Left colon (tissue), 2 donors: ENCODE measurements around the gene PRLH. TPM values are rescaled to one million over a fixed set of nuclear protein-coding genes. Genes with fewer than 3 reads are reported as not detected.
A peak's percentile ranks its signal among the peaks of the same experiment; 100 is the strongest.

Source experiments
- ATAC-seq: fragments of 200-7000 bp; cut with Tn5 transposase; one replicate; pipeline ENCODE4 v1.9.1; 2020; ENCODE audit warnings: mild to moderate bottlenecking, moderate library complexity
- DNase-seq, 2 donors: peaks; one replicate each; pipeline ENCODE4 v3.0.0-alpha.2; 2020
- intact Hi-C, 2 donors: fragments of 100-400 bp; cut with DNase I in 1 of 2; cut with micrococcal nuclease in 1 of 2; formaldehyde crosslinking; loops; one replicate each; pipeline versions ENCODE4 v1.11.2 to v1.14.0; 2022; cut with DNase I, micrococcal nuclease
- total RNA-seq, 2 donors: library from RNA; stranded (reverse); fragmentation: NEBNext Ultra II Directional; extraction: Animal tissue kit (Norgen Biotek cat#: 25700); gene quantifications; one replicate each; pipeline ENCODE4 v1.2.1, GENCODE V29; 2021
- donor health status: DM: no; HTN: no; CAD: no.
- donor health status: DM: yes; HTN: yes; CAD: no.

The PRLH gene
- total RNA-seq, 2 donors from 2014 or later = not detected

DNA sequence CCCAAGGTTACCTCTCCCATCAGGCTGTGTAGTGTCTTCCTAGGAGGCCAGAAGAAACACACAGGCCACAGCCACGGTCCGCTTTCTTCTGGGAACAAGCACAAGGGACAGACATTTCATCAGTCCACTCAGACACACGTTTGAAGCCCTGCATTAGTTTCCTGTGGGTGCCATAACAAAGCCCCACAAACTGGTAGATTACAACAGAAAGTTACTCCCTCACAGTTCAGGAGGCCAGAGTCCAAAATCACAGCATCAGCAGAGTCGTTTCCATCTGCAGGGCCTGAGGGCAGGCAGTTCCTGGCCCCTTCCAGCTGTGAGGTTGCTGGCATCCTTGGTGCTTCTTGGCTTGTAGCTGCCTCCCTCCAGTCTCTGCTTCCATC, 8.8 kb upstream of the PRLH start:
- DNase-seq (no peak), ATAC-seq (no peak)
- intact Hi-C loops = no loop called here

DNA sequence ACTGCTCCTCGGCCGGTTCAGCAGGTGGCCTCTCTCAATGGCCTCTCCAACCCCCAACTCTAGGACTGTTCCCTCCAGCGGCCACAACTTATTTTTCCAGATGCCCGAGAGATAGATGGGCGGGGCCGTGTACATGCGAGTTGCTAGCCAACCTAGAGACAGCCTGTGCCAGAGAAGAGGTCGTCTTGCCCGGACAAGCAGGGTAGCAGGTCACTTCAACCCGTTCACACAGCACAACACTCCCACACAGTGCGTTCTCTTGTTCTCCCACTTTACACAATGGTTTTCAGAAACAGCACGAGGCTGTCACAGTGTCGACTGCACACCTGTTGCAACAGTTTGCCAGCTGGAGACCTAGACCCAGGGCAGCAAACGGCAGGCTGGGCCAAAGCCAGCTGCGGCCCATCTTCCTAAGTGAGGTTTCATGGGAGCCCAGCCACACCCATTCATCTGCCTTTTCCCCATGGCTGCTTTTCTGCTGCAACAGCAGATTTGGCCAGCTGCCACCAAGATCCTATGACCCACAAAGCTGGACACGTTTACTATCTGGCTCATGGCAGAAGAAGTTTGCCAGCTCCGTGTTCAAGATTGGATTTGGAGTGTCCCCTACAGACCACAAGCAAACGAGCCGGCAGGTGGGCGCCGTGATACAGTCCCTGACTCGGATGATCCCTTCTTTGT, 7.3 kb upstream of the PRLH start:
- peak; percentile 69 to 70 for DNase-seq
- peak; percentile 57 for ATAC-seq
- intact Hi-C loops = no loop called here

DNA sequence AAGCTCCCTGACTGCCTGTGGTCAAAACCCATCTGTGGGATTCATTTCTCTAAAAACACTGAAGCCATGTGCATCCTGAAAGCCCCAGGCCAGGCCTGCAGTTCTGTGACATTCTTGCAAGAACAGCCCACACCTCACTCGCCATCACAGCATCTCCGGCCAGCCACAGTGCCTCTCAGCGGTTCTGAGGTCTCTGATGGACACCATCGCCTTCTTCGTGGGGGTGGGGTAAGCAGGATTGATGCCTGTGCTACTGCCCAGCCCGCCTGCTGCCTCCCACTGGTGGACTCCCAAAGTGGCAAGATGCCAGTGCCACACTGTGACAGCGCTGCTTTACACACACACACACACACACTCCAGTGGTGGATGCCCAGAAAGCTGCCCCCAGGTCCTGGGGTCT, 5.2 kb upstream of the PRLH start:
- DNase-seq (no peak), ATAC-seq (no peak)
- intact Hi-C loops = no loop called here

DNA sequence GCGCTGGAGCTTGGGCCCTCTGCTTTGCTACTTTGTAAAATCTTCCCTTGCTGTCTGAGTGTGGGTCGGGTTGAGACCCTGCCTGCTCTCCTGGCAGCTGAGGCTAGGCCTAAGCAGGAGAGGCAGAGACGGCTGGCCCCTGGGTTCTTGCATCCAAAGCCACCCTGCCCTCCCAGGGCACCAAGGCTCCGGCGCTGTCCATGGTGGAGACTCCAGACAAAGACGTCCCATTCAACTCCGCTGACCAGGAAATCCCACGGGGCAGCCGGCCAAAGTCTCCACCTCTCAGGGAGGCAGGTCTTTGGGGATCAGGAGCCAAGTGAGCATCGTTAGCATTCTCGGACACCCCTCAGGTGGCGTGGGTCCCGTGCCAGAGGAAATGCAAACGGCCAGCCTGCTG, 2.6 kb upstream of the PRLH start:
- intact Hi-C loops = no loop called here
- peak; percentile 36 for ATAC-seq
- DNase-seq = no peak

DNA sequence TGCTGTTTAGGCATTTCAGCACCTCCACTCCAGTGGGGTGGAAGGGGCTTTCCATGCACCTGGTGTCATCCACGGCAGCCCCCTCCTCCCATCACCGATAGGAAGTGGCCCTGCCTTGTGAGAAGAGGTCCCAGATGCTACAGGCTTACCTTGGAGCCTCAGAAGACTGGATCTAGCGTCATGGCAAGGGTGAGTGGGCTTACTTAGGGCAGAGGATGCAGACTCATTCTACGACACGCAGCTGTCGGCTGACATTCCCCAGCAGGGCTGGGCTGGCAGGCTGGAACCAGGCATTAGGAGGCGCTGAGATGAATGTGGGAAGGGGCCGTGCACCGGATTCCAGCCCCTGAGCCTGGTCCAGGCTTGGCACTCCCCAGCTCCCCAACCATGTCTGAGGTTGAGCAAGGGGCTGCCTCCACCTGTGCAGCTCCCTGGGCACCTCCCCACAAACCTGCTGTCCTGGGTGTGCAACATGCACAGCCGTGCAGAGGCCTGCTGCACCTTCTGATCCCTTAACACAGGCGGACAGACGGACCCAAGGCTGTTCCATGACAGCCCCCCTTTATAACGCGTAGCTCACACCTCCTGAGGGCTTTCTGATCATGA, 1.7 kb upstream of the PRLH start:
- no peak for DNase-seq
- intact Hi-C loops = no loop called here

DNA sequence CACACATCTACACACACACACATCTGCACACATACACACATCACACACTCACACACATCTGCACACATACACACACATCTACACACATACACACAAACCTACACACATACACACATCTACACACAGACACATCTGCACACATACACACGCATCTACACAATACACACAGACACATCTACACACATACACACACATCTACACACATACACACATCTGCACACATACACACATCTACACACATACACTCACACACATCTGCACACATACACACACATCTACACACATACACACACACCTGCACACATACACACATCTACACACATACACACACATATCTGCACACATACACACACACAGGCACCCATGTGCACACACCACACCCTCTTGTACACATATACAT, 400 bp upstream of the PRLH start:
- intact Hi-C loops = no loop called here
- ATAC-seq (no peak), DNase-seq (no peak)

More for the DNA sequence above, 1.7 kb upstream of the PRLH start:
- no peak for ATAC-seq

DNA sequence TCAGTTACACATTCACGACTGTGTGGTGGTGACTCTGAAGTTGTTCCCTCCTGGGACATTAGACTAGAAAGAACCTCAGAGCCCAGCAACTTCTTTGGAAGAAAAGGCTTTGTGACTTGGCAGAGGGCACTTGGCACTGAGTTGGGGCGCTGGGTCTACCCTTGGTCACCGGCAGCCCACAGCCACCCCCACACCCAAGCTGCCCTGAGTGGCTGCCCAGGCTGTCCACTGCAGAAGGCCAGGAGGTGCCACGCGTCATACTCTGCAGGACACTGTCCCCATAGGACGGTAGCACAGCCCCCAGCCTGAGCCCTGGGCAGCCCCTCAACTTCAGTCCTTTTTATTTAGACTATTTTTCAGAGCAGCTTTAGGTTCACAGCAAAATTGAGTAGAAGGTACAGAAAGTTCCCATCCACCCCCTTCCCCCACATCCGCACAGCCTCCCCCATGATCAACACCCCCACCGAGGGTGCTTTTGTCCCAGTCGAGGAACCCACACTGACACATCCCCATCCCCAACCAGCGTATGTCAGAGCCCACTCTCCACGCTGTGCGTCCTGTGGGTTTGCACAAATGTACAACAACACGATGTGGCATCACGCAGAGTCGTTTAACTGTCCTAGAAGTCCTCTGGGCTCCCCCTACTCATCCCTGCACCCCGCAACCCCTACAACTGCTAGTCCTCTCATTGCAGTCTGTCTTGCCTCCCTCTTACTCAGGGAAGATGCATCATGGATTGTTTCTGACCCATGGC, 1.1 kb downstream of the PRLH start:
- DNase-seq = no peak
- ATAC-seq = no peak
- intact Hi-C loops = no loop called here

DNA sequence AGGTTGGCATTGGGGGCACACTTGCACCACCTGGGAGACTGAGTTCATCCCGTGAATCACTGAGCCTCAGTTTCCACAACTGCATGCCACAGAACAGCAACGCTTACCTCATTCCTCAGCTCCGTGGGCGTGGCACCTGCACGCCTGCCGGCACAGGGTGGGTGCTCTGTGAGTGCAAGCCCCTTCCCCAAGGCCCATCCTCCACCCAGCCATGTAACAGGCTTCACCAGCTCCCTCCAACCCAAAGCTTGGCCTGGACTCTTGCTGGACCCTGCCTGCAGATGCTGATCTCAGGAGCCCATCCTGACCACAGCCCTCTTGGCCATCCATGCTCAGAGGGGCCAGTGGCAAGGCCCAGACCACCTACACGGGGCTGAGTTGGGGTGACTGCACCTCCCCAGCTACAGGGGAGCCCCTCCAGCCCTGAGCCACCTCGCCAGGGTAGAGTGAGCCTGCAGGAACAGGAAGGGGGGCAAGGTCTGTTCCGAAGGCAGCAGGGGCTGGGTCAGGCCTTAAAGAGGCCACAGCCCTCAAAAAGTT, 1.8 kb downstream of the PRLH start:
- DNase-seq (no peak), ATAC-seq (no peak)
- intact Hi-C loops = no loop called here

DNA sequence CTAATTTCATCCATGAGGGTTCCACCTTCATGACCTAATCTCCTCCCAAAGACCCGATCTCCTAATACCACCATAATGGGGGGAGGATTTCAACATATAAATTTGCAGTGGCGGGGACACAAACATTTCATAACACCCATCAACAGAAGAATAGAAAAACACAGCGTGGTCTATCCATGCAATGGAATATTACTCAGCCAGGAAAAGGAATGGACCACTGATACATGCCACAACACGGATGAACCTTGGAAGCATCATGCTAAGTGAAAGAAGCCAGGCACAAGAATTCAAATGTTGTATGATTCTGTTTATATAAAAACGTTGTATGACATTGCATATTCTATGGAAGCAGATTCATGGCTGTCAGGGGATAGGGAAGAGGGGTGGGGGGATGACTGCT, 2.7 kb downstream of the PRLH start:
- ATAC-seq (no peak), DNase-seq (no peak)
- intact Hi-C loops = no loop called here

DNA sequence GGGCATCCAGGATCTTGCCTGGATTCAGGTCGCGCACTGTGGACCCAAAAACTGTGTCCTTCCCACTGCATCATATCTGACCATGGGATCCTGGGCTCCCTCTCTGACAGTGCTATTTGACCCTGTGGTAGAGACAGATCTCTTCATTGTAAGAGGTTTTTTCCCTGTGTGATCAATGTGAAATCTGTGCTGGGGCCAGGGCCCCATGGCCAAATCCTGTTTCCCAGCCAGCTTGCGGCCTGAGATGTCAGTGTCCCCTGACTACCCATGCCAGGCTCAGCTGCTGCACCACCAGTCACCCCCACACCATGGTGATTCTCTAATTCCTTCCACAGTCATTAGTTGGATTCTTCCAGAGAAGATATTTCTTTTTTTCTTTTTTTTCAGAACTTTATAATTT, 3.5 kb downstream of the PRLH start:
- ATAC-seq (no peak), DNase-seq (no peak)
- intact Hi-C loops = loop anchor here (2.0 to 5.0 kb wide), 2 partner anchors 57 to 58 kb away; no protein-coding TSS in a partner anchor

DNA sequence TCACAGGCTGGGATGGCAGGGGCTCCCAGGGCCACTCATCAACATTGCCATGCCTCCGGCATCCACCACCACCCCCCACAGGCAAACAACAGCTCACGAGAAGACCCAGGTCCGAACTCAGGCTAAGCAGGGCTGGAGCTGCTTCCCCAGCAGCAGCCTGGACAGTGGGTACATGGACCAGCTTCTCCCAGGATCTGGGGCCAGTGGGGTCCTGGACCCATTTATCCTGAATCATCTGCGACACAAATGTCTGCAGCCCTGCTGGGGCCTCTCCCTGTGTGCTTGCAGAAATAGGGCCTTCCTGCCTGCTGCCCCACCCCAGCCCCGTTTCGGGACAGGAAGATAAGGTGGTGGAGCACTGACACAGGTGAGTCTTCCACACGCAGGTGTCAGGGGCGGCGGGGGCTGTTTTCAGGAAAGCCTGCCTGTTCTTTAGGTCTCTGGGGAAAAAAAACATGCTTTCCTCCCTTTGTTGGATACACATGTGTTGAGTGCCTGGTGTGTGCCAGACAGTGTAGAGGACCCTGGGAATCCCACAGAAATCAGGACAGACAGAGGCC, 4.5 kb downstream of the PRLH start:
- DNase-seq = no peak
- intact Hi-C loops = loop anchor here (2.0 to 5.0 kb wide), 2 partner anchors 58 to 59 kb away; no protein-coding TSS in a partner anchor
- no peak for ATAC-seq

DNA sequence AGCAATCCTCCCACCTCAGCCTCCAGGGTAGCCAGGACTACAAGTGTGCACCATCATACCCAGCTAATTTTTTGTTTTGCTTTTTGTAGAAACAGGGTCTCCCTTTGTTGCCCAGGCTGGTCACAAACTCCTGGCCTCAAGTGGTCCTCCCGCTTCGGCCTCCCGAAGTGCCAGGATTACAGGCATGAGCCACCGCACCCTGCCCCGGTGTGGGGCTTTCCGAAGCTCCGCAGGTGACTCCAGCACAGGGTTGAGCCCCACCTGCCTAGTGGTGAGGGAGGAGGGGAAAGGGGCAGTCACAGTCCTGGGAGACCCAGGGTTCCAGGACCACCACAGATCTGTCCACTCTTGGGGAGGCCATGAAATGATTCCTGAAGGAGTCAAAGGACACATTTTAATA, 5.2 kb downstream of the PRLH start:
- intact Hi-C loops = loop anchor here (2.0 to 5.0 kb wide), 2 partner anchors 59 kb away; no protein-coding TSS in a partner anchor
- ATAC-seq (no peak), DNase-seq (no peak)

DNA sequence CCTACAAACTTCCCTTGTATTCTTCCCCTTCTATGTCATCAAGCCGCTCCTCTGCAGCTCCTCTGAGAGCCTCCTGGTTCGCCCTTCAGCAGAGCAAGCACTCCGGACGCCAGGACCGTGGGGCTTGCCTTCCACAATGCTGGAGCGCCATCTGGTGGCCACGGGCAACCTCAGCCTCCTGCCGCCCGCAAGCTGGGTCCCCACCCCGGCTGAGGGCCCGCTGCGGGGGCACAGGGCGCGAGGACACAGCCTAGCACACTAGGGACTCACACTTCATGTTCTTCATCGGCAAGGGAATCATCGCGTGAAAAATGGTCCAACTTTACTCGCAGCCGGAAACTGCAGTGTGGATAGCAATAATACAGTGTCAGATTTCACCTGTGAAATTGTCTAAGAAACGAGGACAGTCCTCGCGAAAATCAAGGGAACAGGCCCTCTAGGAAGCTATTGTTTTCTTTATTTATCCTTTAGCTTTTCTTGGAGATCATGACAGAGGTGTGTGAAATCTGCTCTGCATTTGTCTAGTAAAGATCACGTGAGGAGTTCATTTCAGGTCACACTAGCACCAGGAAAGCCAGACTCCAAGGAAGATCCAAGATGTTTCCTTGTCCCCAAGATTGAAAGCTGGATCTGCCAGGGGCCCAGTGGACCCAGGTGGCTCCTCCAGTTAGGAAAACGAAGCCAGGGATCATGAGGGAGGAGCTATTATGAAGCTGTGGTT, 5.8 kb downstream of the PRLH start:
- DNase-seq = peak; percentile 86 to 93

DNA sequence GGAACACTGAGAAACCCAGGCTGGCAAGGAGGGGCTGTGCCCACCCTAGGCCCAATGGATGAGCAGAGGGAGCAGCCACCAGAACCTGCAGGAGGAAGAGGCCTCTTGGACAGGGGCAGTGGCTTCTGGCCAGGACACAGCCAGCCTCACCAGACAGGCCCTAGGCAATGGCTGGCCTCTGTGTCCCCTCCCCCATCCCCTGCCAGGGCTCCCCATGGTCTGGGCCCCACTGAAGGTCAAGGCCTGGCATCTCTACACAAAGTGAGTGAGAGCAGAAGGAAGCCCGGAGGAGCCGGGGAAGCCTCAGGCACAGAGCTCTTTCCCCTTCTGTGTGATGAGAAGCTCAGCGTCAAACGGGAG, 6.3 kb downstream of the PRLH start:
- intact Hi-C loops = loop anchor here in 1 of 2 donors (5.0 kb wide), 1 partner anchor 60 kb away; no protein-coding TSS in a partner anchor
- DNase-seq = no peak
- no peak for ATAC-seq

More for the DNA sequence above, 5.8 kb downstream of the PRLH start:
- peak; percentile 91 for ATAC-seq
- intact Hi-C loops = loop anchor here in 1 of 2 donors (5.0 kb wide), 1 partner anchor 60 kb away; no protein-coding TSS in a partner anchor

DNA sequence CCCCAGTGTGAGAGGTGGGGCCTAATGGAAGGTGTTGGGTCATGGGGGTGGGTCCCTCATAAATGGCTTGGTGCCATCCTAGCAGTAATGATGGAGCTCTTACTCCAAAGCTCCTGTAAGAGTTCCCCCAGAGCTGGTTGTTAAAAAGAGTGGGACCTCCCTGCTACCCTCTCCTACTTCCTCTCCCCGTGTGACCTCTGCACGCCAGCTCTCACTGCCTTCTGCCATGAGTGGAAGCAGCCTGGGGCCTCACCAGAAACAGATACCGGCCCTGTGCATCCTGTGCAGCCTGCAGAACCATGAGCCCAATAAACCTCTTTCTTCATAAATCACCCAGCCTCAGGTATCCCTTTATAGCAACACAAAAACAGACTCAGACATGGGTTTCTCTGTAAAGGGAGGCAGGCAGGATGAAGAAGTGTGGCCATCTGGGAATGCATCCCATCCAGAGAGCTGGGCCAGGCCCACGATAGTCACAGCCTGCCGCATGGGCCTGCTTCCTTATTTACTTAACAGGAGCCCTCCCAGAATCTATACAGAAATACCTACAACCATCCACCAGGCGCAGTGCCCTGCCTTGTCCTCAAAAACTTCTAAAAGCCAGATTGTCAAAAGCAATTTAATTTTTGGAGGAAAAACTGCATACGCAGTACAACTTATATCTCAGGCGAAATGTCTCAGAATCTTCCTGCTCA, 7.5 kb downstream of the PRLH start:
- no peak for DNase-seq
- no peak for ATAC-seq
- intact Hi-C loops = loop anchor here in 1 of 2 donors (5.0 kb wide), 1 partner anchor 62 kb away; no protein-coding TSS in a partner anchor

DNA sequence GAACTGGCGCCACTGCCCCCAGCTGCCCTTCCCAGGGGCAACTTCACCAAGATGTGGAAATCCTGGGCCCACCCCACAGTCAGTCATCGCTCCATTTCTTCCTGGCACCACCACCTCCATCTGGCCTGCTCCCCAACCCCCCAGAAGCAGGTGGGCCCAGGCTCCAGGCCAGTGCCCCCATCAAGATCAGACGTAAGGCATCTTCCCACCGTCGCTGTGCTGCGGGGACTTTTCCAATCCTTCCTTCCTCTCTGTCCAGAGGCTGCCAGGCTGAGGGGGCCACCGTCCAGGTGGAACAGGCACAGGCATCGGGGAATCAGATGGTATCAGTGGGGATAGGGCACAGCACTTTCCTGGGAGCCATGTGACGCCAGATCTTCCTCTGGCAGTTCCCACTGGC, 8.1 kb downstream of the PRLH start:
- DNase-seq (no peak), ATAC-seq (no peak)
- intact Hi-C loops = loop anchor here in 1 of 2 donors (5.0 kb wide), 1 partner anchor 62 kb away; no protein-coding TSS in a partner anchor

DNA sequence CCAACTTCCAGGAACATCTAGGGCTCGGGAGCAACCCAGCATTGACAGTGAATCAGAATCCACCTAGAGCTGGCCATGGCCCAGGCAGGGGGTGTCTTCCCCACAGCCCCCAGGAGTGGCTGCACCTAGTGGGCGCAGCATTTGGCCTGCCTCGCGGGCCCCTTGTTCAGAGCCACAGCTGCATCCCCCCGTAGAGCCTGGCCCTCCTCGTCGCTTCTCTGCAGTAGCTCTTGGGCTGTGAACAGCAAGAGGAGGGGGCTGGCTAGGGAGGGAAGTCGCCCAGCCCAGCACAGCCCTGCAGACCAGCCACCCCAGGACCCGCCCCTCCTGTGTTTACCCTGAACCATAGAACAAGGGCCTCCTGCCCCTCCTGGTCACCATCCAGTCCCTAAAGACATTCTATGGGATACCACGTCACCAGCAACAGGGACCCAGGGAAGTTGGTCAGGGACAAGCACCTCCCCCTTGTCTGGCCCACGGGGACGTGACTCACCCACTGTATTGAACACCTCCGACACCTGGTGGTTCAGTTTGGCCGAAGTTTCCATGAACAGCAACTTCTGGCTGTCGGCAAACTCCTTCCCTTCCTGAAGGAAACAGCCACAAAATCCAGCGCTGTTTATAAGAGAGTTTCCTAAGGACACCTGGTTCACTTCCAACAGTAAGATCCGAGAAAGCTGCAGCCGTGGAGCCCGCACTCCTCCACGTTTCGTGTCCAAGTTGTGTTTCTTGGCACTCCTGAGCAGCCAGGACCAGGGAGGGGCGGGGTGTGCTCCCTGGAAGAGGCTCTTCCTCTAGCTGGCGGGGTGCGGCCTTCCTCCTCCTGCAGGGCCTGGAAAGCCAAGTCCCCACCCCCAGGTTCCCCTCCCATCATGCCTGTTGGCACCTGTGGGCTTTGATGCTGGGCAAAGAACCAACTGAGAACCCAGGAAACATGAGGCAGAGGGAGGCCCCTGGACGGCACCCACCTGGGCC, 8.8 kb downstream of the PRLH start:
- ATAC-seq = peak; percentile 65
- peak in 1 of 2 donors; percentile 54 for DNase-seq
- intact Hi-C loops = loop anchor here in 1 of 2 donors (5.0 kb wide), 1 partner anchor 63 kb away; no protein-coding TSS in a partner anchor
